GM12878 (cell line): ENCODE data around the gene PERCC1. TPM values are rescaled to one million over a fixed set of nuclear protein-coding genes. Genes with fewer than 3 reads are reported as not detected.

Experiments used
- ATAC-seq: fragments of 200-7000 bp; cut with Tn5 transposase; 3 replicates; pipeline ENCODE4 v1.9.1; 2020; ENCODE audit warnings: mild to moderate bottlenecking, moderate library complexity
- BruUV-seq: library from RNA; stranded (reverse); fragments of 400-500 nt; replicated peaks from 2 replicates; lab custom pipeline; 2021; lab: Mats Ljungman, UMichigan
- CTCF ChIA-PET: fragments of 300-600 bp; sonication (Branson Sonifier 250); formaldehyde crosslinking; extraction: SDS; loops from one replicate; lab custom pipeline; 2021; ENCODE audit warnings: inconsistent platforms; lab: Yijun Ruan, JAX
- POLR2A ChIA-PET: fragments of 350-600 bp; formaldehyde crosslinking; extraction: SDS; loops from one replicate; lab custom pipeline; 2021; ENCODE audit warnings: inconsistent platforms; lab: Charles Lee
- RAD21 ChIA-PET: fragments of 300-600 bp; sonication (Branson Sonifier 250); formaldehyde crosslinking; loops from one replicate; lab custom pipeline; 2023; ENCODE audit warnings: antibody characterized with exemption; ENCODE audit not compliant: unreplicated experiment; lab: Charles Lee
- SMC1A ChIA-PET: fragments of 300-600 bp; sonication (Branson Sonifier 250); formaldehyde crosslinking; loops from one replicate; lab custom pipeline; 2023; ENCODE audit not compliant: unreplicated experiment, uncharacterized antibody; lab: Charles Lee
- DNase-seq: peaks from one replicate; pipeline ENCODE4 v3.0.0-alpha.2; 2011; ENCODE audit warnings: low read depth, low spot score
- FAIRE-seq: peaks from 3 replicates; lab custom pipeline; 2011; peaks lifted over from hg19 to GRCh38; lab: Jason Lieb, UNC
- H2AFZ ChIP-seq: 2 replicates; pipeline ENCODE4 v1.6.0; 2011; ENCODE audit warnings: low read depth, low read length, control low read depth; ENCODE audit not compliant: control insufficient read depth
- H3K27ac ChIP-seq: 2 replicates; pipeline ENCODE4 v1.5.1; 2011; ENCODE audit warnings: control low read depth; ENCODE audit not compliant: control insufficient read depth, insufficient read depth
- H3K27me3 ChIP-seq, 2 experiments: replicated peaks in 1 of 2; 2 replicates each; pipeline versions ENCODE4 v1.6.0 to v1.6.1; 2011; ENCODE audit warnings: low read length in 1 of 2; ENCODE audit not compliant: control insufficient read depth in 2 of 2, insufficient read depth in 2 of 2
- H3K36me3 ChIP-seq, 2 experiments: 2 replicates each; pipeline ENCODE4 v1.5.1; 2011; ENCODE audit warnings: low read length in 1 of 2; ENCODE audit not compliant: control insufficient read depth in 2 of 2, insufficient read depth in 2 of 2
- H3K4me1 ChIP-seq: 2 replicates; pipeline ENCODE4 v1.6.1; 2011; ENCODE audit warnings: mild to moderate bottlenecking, low read length, moderate library complexity, mixed read lengths; ENCODE audit not compliant: control insufficient read depth, insufficient read depth
- H3K4me2 ChIP-seq: 2 replicates; pipeline ENCODE4 v1.6.0; 2011; ENCODE audit warnings: control low read depth; ENCODE audit not compliant: control insufficient read depth, insufficient read depth
- H3K4me3 ChIP-seq: fragments of 200-600 bp; sonication (generic); 2 replicates; pipeline ENCODE4 v1.5.1; 2016
- H3K79me2 ChIP-seq: 2 replicates; pipeline ENCODE4 v1.6.0; 2011; ENCODE audit warnings: low read length; ENCODE audit not compliant: control insufficient read depth, insufficient read depth
- H3K9ac ChIP-seq: 2 replicates; pipeline ENCODE4 v1.8.0; 2011; ENCODE audit warnings: low read length, control low read depth, mixed read lengths; ENCODE audit not compliant: control insufficient read depth, insufficient read depth
- H3K9me3 ChIP-seq: replicated peaks from 3 replicates; pipeline ENCODE4 v1.5.1; 2011; ENCODE audit warnings: mild to moderate bottlenecking, low read length; ENCODE audit not compliant: control insufficient read depth, insufficient read depth
- H4K20me1 ChIP-seq: 2 replicates; pipeline ENCODE4 v1.6.0; 2011; ENCODE audit not compliant: control insufficient read depth, insufficient read depth
- CEBPB ChIP-seq, 2 experiments: fragments of 150-350 bp in 1 of 2; IDR thresholded peaks; 2 replicates each; pipeline ENCODE4 v1.6.1; 2012 to 2014; ENCODE audit warnings: low read depth in 2 of 2, low read length in 2 of 2, borderline replicate concordance in 1 of 2, inconsistent platforms in 1 of 2
- CHD2 ChIP-seq: IDR thresholded peaks from 2 replicates; pipeline ENCODE4 v1.6.1; 2011; ENCODE audit warnings: low read depth, low read length, improper control_type of control experiment, borderline replicate concordance
- CREB1 ChIP-seq: IDR thresholded peaks from 2 replicates; pipeline ENCODE4 v1.6.1; 2012; ENCODE audit warnings: low read depth, mild to moderate bottlenecking, inconsistent platforms
- CREM ChIP-seq: IDR thresholded peaks from 2 replicates; pipeline ENCODE4 v1.6.1; 2014; ENCODE audit warnings: antibody characterized with exemption, low read depth
- EGR1 ChIP-seq, 2 experiments: IDR thresholded peaks; 1 replicate in 1 of 2; 2 replicates in 1 of 2; pipeline ENCODE4 v1.6.1; 2011 to 2012; ENCODE audit warnings: low read depth in 2 of 2, low read length in 2 of 2, borderline replicate concordance in 1 of 2, mild to moderate bottlenecking in 1 of 2, moderate library complexity in 1 of 2
- ELK1 ChIP-seq: IDR thresholded peaks from 2 replicates; pipeline ENCODE4 v1.6.1; 2012; ENCODE audit warnings: low read depth, low read length, improper control_type of control experiment
- FOXK2 ChIP-seq: fragments of 450-650 bp; IDR thresholded peaks from 2 replicates; pipeline ENCODE4 v1.6.1; 2017; ENCODE audit warnings: mild to moderate bottlenecking, moderate library complexity
- JUNB ChIP-seq: IDR thresholded peaks from 2 replicates; pipeline ENCODE4 v1.6.1; 2016; ENCODE audit warnings: antibody characterized with exemption, mild to moderate bottlenecking
- KAT2A ChIP-seq: conservative IDR thresholded peaks from 2 replicates; pipeline ENCODE4 v1.6.1; 2011; ENCODE audit warnings: low read depth, low read length; ENCODE audit not compliant: control insufficient read depth
- MEF2B ChIP-seq: fragments of 450-650 bp; IDR thresholded peaks from 2 replicates; pipeline ENCODE4 v1.6.1; 2018; ENCODE audit warnings: mild to moderate bottlenecking, moderate library complexity; ENCODE audit not compliant: partially characterized antibody, poor library complexity, severe bottlenecking
- MXI1 ChIP-seq: fragments of 150-350 bp; IDR thresholded peaks from 2 replicates; pipeline ENCODE4 v1.6.1; 2011; ENCODE audit warnings: low read depth, mild to moderate bottlenecking, inconsistent platforms, low read length, improper control_type of control experiment
- NRF1 ChIP-seq: conservative IDR thresholded peaks from 2 replicates; pipeline ENCODE4 v1.6.1; 2011; ENCODE audit warnings: mild to moderate bottlenecking, low read depth, low read length, improper control_type of control experiment
- PAX8 ChIP-seq: fragments of 450-650 bp; IDR thresholded peaks from 2 replicates; pipeline ENCODE4 v1.6.1; 2017; ENCODE audit warnings: mild to moderate bottlenecking, moderate library complexity
- RELA ChIP-seq: fragments of 450-650 bp; IDR thresholded peaks from 2 replicates; pipeline ENCODE4 v1.8.0; 2014; ENCODE audit warnings: borderline replicate concordance; ENCODE audit not compliant: partially characterized antibody
- SMAD1 ChIP-seq: fragments of 450-650 bp; IDR thresholded peaks from 2 replicates; pipeline ENCODE4 v1.6.1; 2018; ENCODE audit warnings: mild to moderate bottlenecking, low read depth; ENCODE audit not compliant: partially characterized antibody
- STAT1 ChIP-seq: fragments of 450-650 bp; conservative IDR thresholded peaks from 2 replicates; pipeline ENCODE4 v1.6.1; 2014; ENCODE audit warnings: antibody characterized with exemption, mild to moderate bottlenecking
- SUPT20H ChIP-seq: IDR thresholded peaks from 2 replicates; pipeline ENCODE4 v1.6.1; 2011; ENCODE audit warnings: low read depth, mild to moderate bottlenecking, low read length, moderate library complexity, borderline replicate concordance; ENCODE audit not compliant: control insufficient read depth
- SUZ12 ChIP-seq: fragments of 200-600 bp; sonication (generic); IDR thresholded peaks from one replicate; pipeline ENCODE4 v1.6.1; 2018; ENCODE audit warnings: antibody characterized with exemption, mild to moderate bottlenecking; ENCODE audit not compliant: unreplicated experiment
- YY1 ChIP-seq: IDR thresholded peaks from 2 replicates; pipeline ENCODE4 v1.6.1; 2011; ENCODE audit warnings: low read depth, mild to moderate bottlenecking, low read length
- WGBS: methylation state at CpG from one replicate; pipeline ENCODE4 v1.1.6; 2016; ENCODE audit warnings: low lambda C conversion rate; ENCODE audit not compliant: insufficient replicate concordance, insufficient coverage; ENCODE audit errors: missing lambda C conversion rate; 5-methylcytosine and 5-hydroxymethylcytosine counted together
- in situ Hi-C: fragments of 300-500 bp; cut with MboI; formaldehyde crosslinking; loops from 9 replicates; pipeline ENCODE4 v1.14.3; 2018; ENCODE audit warnings: mixed read lengths
- intact Hi-C: fragments of 100-400 bp; cut with micrococcal nuclease; formaldehyde crosslinking; loops from one replicate; pipeline ENCODE4 v1.14.2; 2022; ENCODE audit not compliant: unreplicated experiment
- polyA plus RNA-seq, 11 experiments: library from polyadenylated mRNA; depleted of rRNA in 4 of 11; unstranded in 6 of 11; stranded (reverse) in 5 of 11; fragments of >200 nt; fragmentation: Nextera tagmentation in 4 of 11; fragmentation: Illumina TruSeq in 1 of 11; extraction: Ambion mirVana in 4 of 11; extraction: Trizol in 1 of 11; gene quantifications; 1 replicate in 1 of 11; 2 replicates in 10 of 11; pipeline versions ENCODE4 v1.2.1 to v1.2.3, GENCODE V29; 2011 to 2016; ENCODE audit warnings: inconsistent platforms in 2 of 11, missing spikeins in 2 of 11, low read depth in 1 of 11
- total RNA-seq, 4 experiments: library from RNA; depleted of rRNA in 3 of 4; stranded (reverse); fragments of >200 nt in 3 of 4; fragmentation: Illumina TruSeq in 1 of 4; extraction: Trizol in 1 of 4; gene quantifications; 2 replicates each; pipeline versions ENCODE4 v1.2.1 to v1.2.3, GENCODE V29; 2013 to 2021
- TF ChIP-seq, protein P1 (sequence below): fragments of 450-650 bp; IDR thresholded peaks from 2 replicates; pipeline ENCODE4 v1.6.1; 2017; ENCODE audit warnings: low read depth, mild to moderate bottlenecking, moderate library complexity

The PERCC1 gene
- total and polyA plus RNA-seq, 10 of the 15 experiments (the other 5 are each of a cell fraction or from before 2014, with no cell fraction given) = not detected

DNA sequence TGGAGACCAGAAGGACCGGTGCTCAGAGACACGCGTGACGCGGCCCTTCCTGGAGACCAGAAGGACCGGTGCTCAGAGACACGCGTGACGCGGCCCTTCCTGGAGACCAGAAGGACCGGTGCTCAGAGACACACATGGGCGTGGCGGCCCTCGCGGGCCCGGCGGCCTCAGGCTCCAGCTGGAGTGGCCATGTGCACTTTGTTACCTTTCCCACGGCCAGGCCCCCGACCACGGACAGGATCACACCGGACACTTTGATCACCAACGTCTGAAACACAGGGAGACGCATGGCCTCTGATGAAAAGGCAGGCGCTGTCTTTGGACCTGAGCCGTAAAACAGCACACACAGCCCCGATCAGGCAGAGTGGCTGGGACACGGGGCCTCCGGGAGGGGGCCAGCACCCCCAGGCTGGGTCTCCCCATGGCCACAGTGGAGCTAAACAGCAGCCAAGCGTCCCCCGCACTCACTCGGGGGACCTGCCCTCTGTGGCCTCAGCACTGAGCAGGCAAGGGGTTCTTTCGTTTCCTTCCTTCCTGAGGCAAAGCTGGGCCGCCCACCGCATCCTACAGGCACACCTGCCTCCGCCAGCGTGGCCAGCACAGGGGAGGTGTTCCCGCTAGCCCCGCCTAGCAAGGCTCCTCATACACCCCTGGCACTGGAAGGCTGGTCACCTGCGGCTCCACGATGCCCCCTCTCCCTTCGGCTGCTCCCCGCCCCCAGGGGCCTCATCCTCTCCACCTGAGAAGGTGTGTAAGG, 26.8 kb downstream of the PERCC1 start (continued):
- TF ChIP-seq SUZ12 (no peak), YY1 (no peak), JUNB (no peak)

GRCh38 chr16:1458336-1458976, 27.6 kb downstream of the PERCC1 start:
- peak overlapping the region; percentile 24 for H3K9ac ChIP-seq
- in situ Hi-C loops (no loop called here), intact Hi-C loops (no loop called here)
- RAD21 ChIA-PET = no interaction called here
- peak overlapping the region; percentile 55 for H2AFZ ChIP-seq
- no peak overlapping the region for H3K4me3 ChIP-seq
- CTCF ChIA-PET = interaction anchor here (0.7 kb wide), 1 partner anchor 199 kb away, joined by 3 read pairs; no protein-coding TSS in a partner anchor
- WGBS = 77% methylated on average over 26 of the region's 26 CpGs
- H3K27me3 ChIP-seq = no peaks in the 10 kb centered on the region
- peak overlapping the region; percentile 62 for H3K27ac ChIP-seq
- peak overlapping the region; percentile 38 for H3K4me2 ChIP-seq
- H3K36me3 ChIP-seq = peaks cover 0 to 12% of the 10 kb centered on the region in 2 experiments; a peak in 3 of 4 replicates
- DNase-seq (no peak), FAIRE-seq (no peak), ATAC-seq (no peak)
- POLR2A ChIA-PET = interaction anchor here (1.1 to 1.6 kb wide), 2 partner anchors 12 to 34 kb away, joined by 3 to 4 read pairs; partner anchors contain the start of gene TELO2
- no peaks in the 10 kb centered on the region for H3K9me3 ChIP-seq
- no peaks in the 10 kb centered on the region for H3K79me2 ChIP-seq
- no TSS peak for BruUV-seq
- H3K4me1 ChIP-seq = peaks cover 10% of the 10 kb centered on the region
- H4K20me1 ChIP-seq = no peaks in the 10 kb centered on the region
- SMC1A ChIA-PET = no interaction called here
- peak; percentile 95 for TF ChIP-seq CREB1
- no peak for TF ChIP-seq STAT1
- TF ChIP-seq EGR1 (IDR thresholded peaks at IDR 0.05; ENCODE audit: borderline replicate concordance in 1 of 2, low read depth in 2 of 2, low read length in 2 of 2) = peak in 1 of 2 experiments; percentile 12; a peak in 1 of 3 replicates
- TF ChIP-seq PAX8 = no peak
- TF ChIP-seq NRF1 = no peak
- no peak for TF ChIP-seq SMAD1
- TF ChIP-seq CHD2 = no peak
- TF ChIP-seq, protein P1, sequence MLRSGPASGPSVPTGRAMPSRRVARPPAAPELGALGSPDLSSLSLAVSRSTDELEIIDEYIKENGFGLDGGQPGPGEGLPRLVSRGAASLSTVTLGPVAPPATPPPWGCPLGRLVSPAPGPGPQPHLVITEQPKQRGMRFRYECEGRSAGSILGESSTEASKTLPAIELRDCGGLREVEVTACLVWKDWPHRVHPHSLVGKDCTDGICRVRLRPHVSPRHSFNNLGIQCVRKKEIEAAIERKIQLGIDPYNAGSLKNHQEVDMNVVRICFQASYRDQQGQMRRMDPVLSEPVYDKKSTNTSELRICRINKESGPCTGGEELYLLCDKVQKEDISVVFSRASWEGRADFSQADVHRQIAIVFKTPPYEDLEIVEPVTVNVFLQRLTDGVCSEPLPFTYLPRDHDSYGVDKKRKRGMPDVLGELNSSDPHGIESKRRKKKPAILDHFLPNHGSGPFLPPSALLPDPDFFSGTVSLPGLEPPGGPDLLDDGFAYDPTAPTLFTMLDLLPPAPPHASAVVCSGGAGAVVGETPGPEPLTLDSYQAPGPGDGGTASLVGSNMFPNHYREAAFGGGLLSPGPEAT = no peak
- peak; percentile 40; the same call in 1 of the 2 replicates for TF ChIP-seq JUNB
- no peak for TF ChIP-seq KAT2A
- TF ChIP-seq ELK1 = no peak
- TF ChIP-seq RELA = no peak
- TF ChIP-seq FOXK2 = no peak
- no peak for TF ChIP-seq MXI1
- TF ChIP-seq MEF2B = no peak
- TF ChIP-seq SUPT20H = no peak
- no peak for TF ChIP-seq CEBPB (IDR thresholded peaks at IDR 0.05; ENCODE audit: borderline replicate concordance in 1 of 2, low read depth in 2 of 2, low read length in 2 of 2)
- TF ChIP-seq CREM = peak; percentile 87
